AG09319 (cell line): ENCODE data around the gene KAZALD1.
"Not testable (repeated sequence)": the region's sequence is repeated elsewhere in the genome, so short reads cannot be mapped to it uniquely, and the experiment has no call there.

ENCODE experiments used
- DNase-seq: peaks from one replicate; pipeline ENCODE4 v3.0.0-alpha.2; 2010; ENCODE audit warnings: low read depth; ENCODE audit errors: extremely low read depth
- TF ChIP-seq, protein P1 (sequence below): IDR thresholded peaks from 2 replicates; pipeline ENCODE4 v1.5.1; 2011; ENCODE audit warnings: low read depth, mild to moderate bottlenecking, inconsistent platforms, low read length, moderate library complexity

Gene KAZALD1

GRCh38 chr10:101031796-101032636, 29.8 kb upstream of the KAZALD1 start:
- TF ChIP-seq, protein P1, sequence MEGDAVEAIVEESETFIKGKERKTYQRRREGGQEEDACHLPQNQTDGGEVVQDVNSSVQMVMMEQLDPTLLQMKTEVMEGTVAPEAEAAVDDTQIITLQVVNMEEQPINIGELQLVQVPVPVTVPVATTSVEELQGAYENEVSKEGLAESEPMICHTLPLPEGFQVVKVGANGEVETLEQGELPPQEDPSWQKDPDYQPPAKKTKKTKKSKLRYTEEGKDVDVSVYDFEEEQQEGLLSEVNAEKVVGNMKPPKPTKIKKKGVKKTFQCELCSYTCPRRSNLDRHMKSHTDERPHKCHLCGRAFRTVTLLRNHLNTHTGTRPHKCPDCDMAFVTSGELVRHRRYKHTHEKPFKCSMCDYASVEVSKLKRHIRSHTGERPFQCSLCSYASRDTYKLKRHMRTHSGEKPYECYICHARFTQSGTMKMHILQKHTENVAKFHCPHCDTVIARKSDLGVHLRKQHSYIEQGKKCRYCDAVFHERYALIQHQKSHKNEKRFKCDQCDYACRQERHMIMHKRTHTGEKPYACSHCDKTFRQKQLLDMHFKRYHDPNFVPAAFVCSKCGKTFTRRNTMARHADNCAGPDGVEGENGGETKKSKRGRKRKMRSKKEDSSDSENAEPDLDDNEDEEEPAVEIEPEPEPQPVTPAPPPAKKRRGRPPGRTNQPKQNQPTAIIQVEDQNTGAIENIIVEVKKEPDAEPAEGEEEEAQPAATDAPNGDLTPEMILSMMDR: no peak
- no peak for DNase-seq

- peak; percentile 57 for DNase-seq
- TF ChIP-seq, protein P1: no peak
These were observed 29.1 kb upstream of the KAZALD1 start for GRCh38 chr10:101032637-101033224.

DNA sequence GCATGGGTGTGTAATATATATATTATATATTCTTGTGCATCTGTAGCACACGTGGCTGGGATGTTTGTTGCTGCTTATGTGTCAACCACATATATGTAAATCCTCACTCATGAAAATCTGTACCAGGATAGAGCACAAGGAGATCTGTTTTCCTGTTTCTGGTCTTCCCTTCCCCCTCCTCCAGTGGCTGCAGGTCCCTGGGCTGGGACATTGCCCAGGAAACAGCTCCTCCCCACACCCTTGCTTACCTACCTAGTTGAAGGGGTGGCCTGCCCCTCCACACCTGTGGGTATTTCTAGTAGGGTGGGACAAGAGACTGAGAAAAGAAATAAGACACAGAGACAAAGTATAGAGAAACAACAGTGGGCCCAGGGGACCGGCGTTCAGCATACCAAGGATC, 28.5 kb upstream of the KAZALD1 start:
- TF ChIP-seq, protein P1: no peak
- DNase-seq: no peak

DNA sequence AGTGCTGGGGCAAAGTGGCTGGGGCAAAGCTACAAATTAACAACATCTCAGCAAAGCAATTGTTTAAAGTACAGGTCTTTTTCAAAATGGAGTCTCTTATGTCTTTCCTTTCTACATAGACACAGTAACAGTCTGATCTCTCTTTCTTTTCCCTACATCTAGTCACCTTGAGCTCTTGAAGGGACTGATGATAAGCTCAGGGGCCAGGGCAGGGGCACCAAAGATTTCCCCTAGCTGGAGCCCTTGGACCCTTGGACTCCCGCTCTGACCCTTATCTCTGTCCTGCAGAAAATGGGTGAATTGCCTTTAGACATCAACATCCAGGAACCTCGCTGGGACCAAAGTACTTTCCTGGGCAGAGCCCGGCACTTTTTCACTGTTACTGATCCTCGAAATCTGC, 27.4 kb upstream of the KAZALD1 start:
- DNase-seq: not testable (repeated sequence)

GRCh38 chr10:101035314-101035713, 26.5 kb upstream of the KAZALD1 start:
- no peak for DNase-seq
- TF ChIP-seq, protein P1: no peak

DNA sequence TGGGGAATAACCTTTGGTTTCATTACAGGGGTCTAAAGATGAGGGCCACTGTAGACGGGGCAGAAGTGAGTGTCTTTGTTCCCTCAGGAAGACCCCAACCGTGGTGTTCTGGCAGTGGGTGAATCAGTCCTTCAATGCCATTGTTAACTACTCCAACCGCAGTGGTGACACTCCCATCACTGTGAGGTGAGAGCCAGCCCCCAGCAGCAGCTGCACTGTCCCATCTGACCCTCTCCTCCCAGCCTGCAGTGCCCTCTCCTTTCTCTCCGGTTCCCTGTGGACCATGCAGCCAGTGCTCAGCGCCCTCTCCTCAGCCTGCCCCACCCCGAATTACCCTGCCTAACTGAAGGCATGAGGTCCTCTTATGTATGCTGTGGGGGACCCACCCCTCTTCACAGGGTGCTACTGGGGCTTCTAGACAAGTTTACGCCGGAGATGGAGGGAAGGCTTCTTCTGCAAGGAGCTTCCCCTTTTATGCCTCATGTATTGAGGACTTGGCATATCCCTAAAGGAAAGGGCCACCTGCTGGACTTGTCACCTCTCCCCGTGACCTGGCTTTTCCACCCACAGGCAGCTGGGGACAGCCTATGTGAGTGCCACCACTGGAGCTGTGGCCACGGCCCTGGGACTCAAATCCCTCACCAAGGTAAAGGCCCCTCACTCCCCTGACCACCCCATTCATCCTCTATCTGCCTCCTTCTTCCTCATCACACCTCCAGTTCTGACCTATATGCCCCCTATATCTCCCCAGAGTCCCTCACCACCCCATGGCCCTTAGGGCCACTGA, 25.7 kb upstream of the KAZALD1 start:
- TF ChIP-seq, protein P1: no peak
- DNase-seq: no peak

- DNase-seq: no peak
- TF ChIP-seq, protein P1: no peak
These were observed 25.1 kb upstream of the KAZALD1 start for GRCh38 chr10:101036726-101037125.
